Activated CD8-positive, alpha-beta memory T cell treated with anti-CD3 and anti-CD28 coated beads, Interleukin-2, amount 50 U/mL, for 1 hour (primary cell): ENCODE data around the gene TOMM7.
"Not testable (repeated sequence)": the region's sequence is repeated elsewhere in the genome, so short reads cannot be mapped to it uniquely, and the experiment has no call there.

Experiments used
- DNase-seq: peaks from one replicate; pipeline ENCODE4 v3.0.0-alpha.2; 2020; ENCODE audit errors: extremely low read depth

Gene TOMM7

DNA sequence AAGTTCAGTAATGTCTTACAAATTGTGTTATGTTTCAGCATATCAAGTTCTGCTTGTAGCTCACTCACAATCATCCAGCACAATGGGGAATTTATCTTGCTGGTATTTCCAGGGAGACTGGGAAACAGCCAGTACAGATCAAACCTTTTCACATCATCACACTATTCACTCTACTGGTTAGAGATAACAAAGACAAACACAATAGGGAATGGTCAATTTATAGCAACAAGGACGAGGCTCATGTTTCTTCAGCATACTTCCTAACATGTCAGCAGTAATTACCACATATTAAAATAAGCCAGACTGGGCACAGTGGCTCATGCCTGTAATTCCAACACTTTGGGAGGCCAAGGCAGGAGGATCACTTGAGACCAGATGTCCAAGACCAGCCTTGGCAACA, 38.3 kb downstream of the TOMM7 start:
- no peak for DNase-seq

DNA sequence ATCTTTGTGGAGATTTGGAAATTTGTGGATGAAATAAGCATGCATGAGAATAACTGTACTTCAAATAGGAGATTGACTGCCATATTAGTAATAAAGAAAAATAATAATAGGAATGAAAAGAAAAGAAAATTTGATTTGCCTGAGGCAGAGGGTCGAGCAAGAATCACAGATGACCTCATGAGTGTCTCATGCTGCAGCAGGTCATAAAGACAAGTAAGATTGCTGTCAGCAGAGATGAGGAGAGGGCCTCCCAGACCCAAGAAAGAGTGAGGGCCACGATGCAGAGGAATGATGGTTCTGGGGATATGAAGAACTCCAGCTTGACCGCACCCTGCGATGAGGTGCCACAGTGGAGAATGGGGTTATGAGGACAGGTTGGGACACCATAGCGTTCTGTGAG, 39.2 kb downstream of the TOMM7 start:
- no peak for DNase-seq

DNA sequence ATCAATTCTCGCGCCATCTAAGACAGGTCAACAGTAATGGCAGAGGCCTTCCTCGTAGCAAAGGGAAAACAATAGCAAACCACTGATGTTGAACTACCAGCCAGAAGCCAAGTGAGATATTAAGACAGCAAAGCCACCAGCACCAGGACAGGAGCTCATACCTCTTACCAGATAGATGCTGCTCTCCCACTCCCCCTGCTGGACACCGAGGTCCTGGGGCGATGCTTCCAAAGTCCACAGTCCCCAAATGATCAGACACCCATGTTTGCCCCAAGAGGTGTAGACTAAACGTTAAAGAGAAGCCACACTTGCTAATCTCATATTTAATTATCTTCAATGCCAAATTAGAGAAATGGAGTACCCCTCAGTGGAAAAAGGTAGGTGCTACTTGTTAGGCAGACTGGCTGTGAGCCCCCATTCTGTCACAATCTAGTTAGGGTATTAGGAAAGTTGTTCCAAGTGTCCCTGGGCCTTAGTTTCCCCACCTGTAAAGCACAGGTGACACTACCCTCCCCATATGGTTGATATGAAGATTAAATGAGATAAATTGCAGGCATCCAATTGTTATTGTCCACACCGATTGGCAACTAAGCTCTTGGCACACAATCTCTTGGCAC, 39.9 kb downstream of the TOMM7 start:
- peak; percentile 17 for DNase-seq

DNA sequence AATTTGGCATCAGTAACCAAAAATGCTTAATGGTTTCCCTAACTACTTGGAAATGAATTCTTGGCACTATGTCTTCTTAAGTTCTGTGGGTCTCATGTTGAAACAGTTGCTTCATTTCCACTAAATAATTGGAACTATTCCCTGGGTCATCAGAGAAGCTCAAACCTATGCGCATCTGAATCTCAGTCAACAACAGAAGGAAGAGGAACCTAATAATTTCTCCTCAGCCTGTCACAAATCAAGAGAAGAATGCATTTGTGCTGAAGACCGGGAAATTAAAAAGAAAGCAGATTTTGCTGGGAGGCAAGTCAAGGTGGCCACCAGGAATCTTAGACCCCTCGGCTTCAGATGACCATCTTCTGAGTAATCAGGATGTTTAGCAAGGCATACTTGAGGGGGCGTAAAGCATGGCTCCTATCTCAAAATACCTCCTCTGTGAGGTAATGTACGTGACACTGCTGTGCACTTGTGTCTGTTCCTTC, 41.4 kb downstream of the TOMM7 start:
- DNase-seq = no peak

DNA sequence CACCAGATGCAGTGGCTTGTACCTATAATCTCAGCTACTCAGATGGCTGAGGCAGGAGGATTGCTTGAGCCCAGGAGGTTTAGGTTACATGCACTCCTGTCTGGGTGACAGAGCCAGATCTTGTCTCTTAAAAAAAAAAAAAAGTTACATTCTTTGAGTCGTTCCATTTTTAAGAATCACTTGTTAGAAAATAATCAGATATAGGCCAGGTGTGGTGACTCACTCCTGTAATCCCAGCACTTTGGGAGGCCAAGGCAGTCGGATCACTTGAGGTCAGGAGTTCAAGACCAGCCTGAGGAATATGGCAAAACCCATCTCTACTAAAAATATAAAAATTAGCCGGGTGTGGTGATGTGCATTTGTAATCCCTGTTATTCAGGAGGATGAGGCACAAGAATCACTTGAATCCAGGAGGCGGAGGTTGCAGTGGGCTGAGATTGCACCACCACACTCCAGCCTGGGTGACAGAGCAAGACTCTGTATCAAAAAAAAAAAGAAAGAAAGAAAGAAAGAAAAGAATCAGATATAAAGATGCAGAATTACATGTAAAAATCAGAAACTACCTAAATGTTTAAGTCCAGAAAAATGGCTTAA, 42.8 kb downstream of the TOMM7 start:
- DNase-seq = not testable (repeated sequence)

DNA sequence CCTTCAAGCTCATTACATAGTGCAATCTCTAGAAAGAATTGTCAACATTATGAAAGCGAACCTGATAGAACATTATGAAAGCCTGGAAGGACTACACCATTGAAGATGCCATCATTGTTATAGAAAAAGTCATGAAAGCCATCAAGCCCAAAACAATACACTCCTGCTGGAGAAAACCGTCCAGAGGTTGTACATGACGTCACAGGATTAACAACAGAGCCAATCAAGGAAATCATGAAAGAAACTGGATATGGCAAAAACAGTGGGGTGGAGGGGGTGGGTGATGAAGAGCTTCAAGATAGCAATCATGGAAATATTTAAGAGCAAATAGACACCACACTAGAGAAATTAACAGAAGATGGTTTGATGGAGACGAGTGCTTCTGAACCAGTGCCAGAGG, 45.7 kb downstream of the TOMM7 start:
- DNase-seq = no peak

DNA sequence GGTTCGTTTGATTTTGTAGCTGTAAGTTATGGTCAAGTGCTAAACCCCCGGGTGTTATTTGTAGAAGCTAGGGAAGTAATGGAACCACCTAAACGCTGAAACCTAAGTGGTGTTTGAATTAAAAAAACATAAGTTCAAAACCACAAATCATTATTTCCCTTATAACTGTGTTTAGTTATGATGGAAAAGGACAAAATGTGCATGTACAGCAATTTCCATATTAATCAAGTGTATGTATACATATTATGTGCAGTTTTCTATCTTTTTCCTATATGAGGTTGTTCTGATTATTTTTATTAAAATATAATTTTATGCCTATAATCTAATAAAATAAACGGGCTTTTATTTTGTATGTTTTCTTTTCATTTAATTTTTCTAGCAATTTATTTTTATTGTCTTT, 49.8 kb downstream of the TOMM7 start:
- DNase-seq = no peak

DNA sequence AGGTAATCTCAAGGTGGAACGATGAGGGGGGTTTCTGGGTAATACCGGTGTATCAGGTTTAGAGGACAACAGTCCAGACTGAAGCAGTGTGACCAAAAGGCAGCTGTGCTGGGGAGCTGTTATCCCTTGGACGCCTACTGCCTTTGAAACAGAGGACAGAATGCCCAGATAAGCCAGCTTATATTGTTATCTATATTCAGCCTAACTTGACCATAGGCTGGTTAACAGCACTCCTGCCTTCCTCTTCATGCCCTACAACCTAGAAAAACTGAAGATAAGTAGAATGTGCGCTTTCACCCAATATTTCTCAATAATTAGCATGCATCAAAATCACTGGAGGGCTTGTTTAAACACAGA, 50.8 kb downstream of the TOMM7 start:
- no peak for DNase-seq

DNA sequence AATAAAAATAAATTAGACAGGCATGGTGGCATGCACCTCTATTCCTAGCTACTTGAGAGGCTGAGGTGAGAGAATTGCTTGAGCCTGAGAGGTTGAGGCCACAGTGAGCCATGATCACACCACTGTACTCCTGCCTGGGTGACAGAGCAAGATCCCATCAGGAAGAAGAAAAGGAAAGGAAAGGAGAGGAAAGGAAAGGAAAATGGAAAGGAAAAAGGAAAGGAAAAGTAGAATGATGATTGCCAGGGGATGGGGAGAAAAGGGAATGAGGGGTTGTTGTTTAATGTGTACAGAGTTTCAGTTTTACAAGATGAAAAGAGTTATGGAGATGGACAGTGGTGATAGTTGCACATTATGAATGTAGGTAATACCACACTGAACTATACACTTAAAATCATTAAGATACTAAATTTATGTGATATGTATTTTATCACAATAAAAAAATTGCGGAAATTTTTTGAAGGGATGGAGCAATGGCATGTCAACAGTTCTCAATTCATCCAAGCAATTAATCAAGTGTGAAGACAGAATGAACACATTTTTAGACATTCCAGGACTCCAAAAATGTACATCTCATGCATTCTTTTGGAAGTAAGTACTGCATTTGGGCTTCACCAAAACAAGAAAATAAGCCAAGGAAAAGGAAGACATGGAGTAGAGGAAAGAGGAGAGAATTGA, 51.3 kb downstream of the TOMM7 start:
- DNase-seq = no peak

DNA sequence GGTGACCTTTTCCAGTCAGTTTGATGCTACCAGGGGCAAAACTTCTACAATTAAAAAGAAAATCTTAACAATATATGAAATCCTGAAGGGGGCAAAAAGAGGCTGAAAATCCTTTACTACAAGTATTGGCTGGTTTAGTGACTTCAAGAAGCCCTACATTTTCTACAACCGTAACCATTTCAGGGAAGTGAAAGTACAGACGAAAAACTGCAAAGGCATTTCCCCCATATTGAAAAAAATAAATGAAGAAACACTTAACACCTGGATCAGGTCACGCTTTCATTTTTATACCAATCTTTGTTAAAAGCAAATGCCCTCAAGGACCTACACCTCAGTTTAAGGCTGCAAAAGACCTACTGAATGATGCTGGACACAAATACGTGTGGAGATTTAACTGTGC, 57.0 kb downstream of the TOMM7 start:
- no peak for DNase-seq
